Parathyroid adenoma (tissue), 2 donors: Measurements from ENCODE around the gene MEGF10.

Experiments used
- H2AFZ ChIP-seq: fragments of 300-600 bp; sonication (generic); one replicate; pipeline ENCODE4 v1.7.0; 2017; ENCODE audit warnings: antibody characterized with exemption, mild to moderate bottlenecking
- H3K27ac ChIP-seq: fragments of 300-600 bp; sonication (generic); one replicate; pipeline ENCODE4 v1.7.0; 2017
- H3K27me3 ChIP-seq: fragments of 300-600 bp; sonication (generic); one replicate; pipeline ENCODE4 v1.7.0; 2017; ENCODE audit warnings: low read length; ENCODE audit not compliant: control insufficient read depth, insufficient read depth
- H3K36me3 ChIP-seq: fragments of 300-600 bp; sonication (generic); one replicate; pipeline ENCODE4 v1.7.0; 2017; ENCODE audit warnings: low read length; ENCODE audit not compliant: control insufficient read depth, insufficient read depth
- H3K4me1 ChIP-seq: fragments of 300-600 bp; sonication (generic); one replicate; pipeline ENCODE4 v1.7.0; 2017; ENCODE audit warnings: control low read depth
- H3K4me2 ChIP-seq: fragments of 300-600 bp; sonication (generic); one replicate; pipeline ENCODE4 v1.7.0; 2017; ENCODE audit warnings: low read length
- H3K4me3 ChIP-seq: fragments of 300-600 bp; sonication (generic); one replicate; pipeline ENCODE4 v1.7.0; 2017; ENCODE audit warnings: low read depth, low read length
- H3K79me2 ChIP-seq: fragments of 300-600 bp; sonication (generic); one replicate; pipeline ENCODE4 v1.7.0; 2017; ENCODE audit warnings: control low read depth
- H3K9ac ChIP-seq: fragments of 300-600 bp; sonication (generic); one replicate; pipeline ENCODE4 v1.7.0; 2017; ENCODE audit warnings: mild to moderate bottlenecking
- H3K9me3 ChIP-seq: fragments of 300-600 bp; sonication (generic); one replicate; pipeline ENCODE4 v1.7.0; 2017; ENCODE audit warnings: low read length; ENCODE audit not compliant: control insufficient read depth
- CTCF ChIP-seq: fragments of 300-600 bp; sonication (generic); IDR thresholded peaks from one replicate; pipeline ENCODE4 v1.7.0; 2017; ENCODE audit warnings: antibody characterized with exemption, mild to moderate bottlenecking
- donor health status: primary hyperparathyroidism.

MEGF10 gene

GRCh38 chr5:127434588-127434987 lies 144.0 kb downstream of the MEGF10 start:
- no peak for TF ChIP-seq CTCF
- Histone ChIP-seq H3K27ac (no peak overlapping the region), H2AFZ (no peak overlapping the region), H3K27me3 (no peaks in the 10 kb centered on the region), H3K36me3 (no peaks in the 10 kb centered on the region), H3K79me2 (no peaks in the 10 kb centered on the region), H3K9me3 (no peaks in the 10 kb centered on the region), H3K4me1 (no peaks in the 10 kb centered on the region), H3K4me2 (no peak overlapping the region), H3K9ac (no peak overlapping the region), H3K4me3 (no peak overlapping the region)

GRCh38 chr5:127435821-127436220 lies 145.2 kb downstream of the MEGF10 start:
- H3K27ac ChIP-seq, result no peak overlapping the region
- H3K4me2 ChIP-seq, result no peak overlapping the region
- no peaks in the 10 kb centered on the region for H3K27me3 ChIP-seq
- no peak overlapping the region for H2AFZ ChIP-seq
- no peak for TF ChIP-seq CTCF
- H3K9me3 ChIP-seq, result no peaks in the 10 kb centered on the region
- no peak overlapping the region for H3K4me3 ChIP-seq
- no peak overlapping the region for H3K9ac ChIP-seq
- H3K36me3 ChIP-seq, result no peaks in the 10 kb centered on the region
- H3K4me1 ChIP-seq, result no peaks in the 10 kb centered on the region
- H3K79me2 ChIP-seq, result no peaks in the 10 kb centered on the region

- Histone ChIP-seq H3K27ac (no peak overlapping the region), H3K27me3 (no peaks in the 10 kb centered on the region)
These were observed 149.0 kb downstream of the MEGF10 start for GRCh38 chr5:127439644-127440043.

GRCh38 chr5:127440831-127441230 lies 150.2 kb downstream of the MEGF10 start:
- H3K4me1 ChIP-seq, result no peaks in the 10 kb centered on the region
- H3K4me3 ChIP-seq, result no peak overlapping the region
- no peaks in the 10 kb centered on the region for H3K27me3 ChIP-seq
- no peaks in the 10 kb centered on the region for H3K36me3 ChIP-seq
- no peaks in the 10 kb centered on the region for H3K79me2 ChIP-seq
- no peaks in the 10 kb centered on the region for H3K9me3 ChIP-seq
- H3K9ac ChIP-seq, result no peak overlapping the region
- H3K27ac ChIP-seq, result no peak overlapping the region
- no peak for TF ChIP-seq CTCF
- no peak overlapping the region for H3K4me2 ChIP-seq
- no peak overlapping the region for H2AFZ ChIP-seq

More at GRCh38 chr5:127439644-127440043, 149.0 kb downstream of the MEGF10 start:
- no peak overlapping the region for H3K9ac ChIP-seq
- no peak for TF ChIP-seq CTCF
- H3K4me1 ChIP-seq, result no peaks in the 10 kb centered on the region
- no peak overlapping the region for H3K4me2 ChIP-seq
- no peaks in the 10 kb centered on the region for H3K79me2 ChIP-seq
- no peaks in the 10 kb centered on the region for H3K36me3 ChIP-seq
- no peaks in the 10 kb centered on the region for H3K9me3 ChIP-seq
- no peak overlapping the region for H3K4me3 ChIP-seq
- H2AFZ ChIP-seq, result no peak overlapping the region

- Histone ChIP-seq H3K9ac (no peak overlapping the region), H3K9me3 (no peaks in the 10 kb centered on the region), H3K4me1 (no peaks in the 10 kb centered on the region), H3K27ac (no peak overlapping the region), H2AFZ (no peak overlapping the region), H3K4me3 (no peak overlapping the region), H3K79me2 (no peaks in the 10 kb centered on the region), H3K27me3 (no peaks in the 10 kb centered on the region), H3K4me2 (no peak overlapping the region), H3K36me3 (no peaks in the 10 kb centered on the region)
- peak; percentile 10 for TF ChIP-seq CTCF
These were observed 151.3 kb downstream of the MEGF10 start for GRCh38 chr5:127441799-127442484.
